GM12878 (cell line): Measurements from ENCODE around the gene STRBP. TPM values are rescaled to one million over a fixed set of nuclear protein-coding genes. Genes with fewer than 3 reads are reported as not detected.
A peak's percentile ranks its signal among the peaks of the same experiment; 100 is the strongest.

Source experiments
- ATAC-seq: fragments of 200-7000 bp; cut with Tn5 transposase; 3 replicates; pipeline ENCODE4 v1.9.1; 2020; ENCODE audit warnings: mild to moderate bottlenecking, moderate library complexity
- BruUV-seq: library from RNA; stranded (reverse); fragments of 400-500 nt; replicated peaks from 2 replicates; lab custom pipeline; 2021; lab: Mats Ljungman, UMichigan
- CTCF ChIA-PET: fragments of 300-600 bp; sonication (Branson Sonifier 250); formaldehyde crosslinking; extraction: SDS; loops from one replicate; lab custom pipeline; 2021; ENCODE audit warnings: inconsistent platforms; lab: Yijun Ruan, JAX
- POLR2A ChIA-PET: fragments of 350-600 bp; formaldehyde crosslinking; extraction: SDS; loops from one replicate; lab custom pipeline; 2021; ENCODE audit warnings: inconsistent platforms; lab: Charles Lee
- RAD21 ChIA-PET: fragments of 300-600 bp; sonication (Branson Sonifier 250); formaldehyde crosslinking; loops from one replicate; lab custom pipeline; 2023; ENCODE audit warnings: antibody characterized with exemption; ENCODE audit not compliant: unreplicated experiment; lab: Charles Lee
- SMC1A ChIA-PET: fragments of 300-600 bp; sonication (Branson Sonifier 250); formaldehyde crosslinking; loops from one replicate; lab custom pipeline; 2023; ENCODE audit not compliant: unreplicated experiment, uncharacterized antibody; lab: Charles Lee
- DNase-seq: peaks from one replicate; pipeline ENCODE4 v3.0.0-alpha.2; 2011; ENCODE audit warnings: low read depth, low spot score
- FAIRE-seq: peaks from 3 replicates; lab custom pipeline; 2011; peaks lifted over from hg19 to GRCh38; lab: Jason Lieb, UNC
- H2AFZ ChIP-seq: 2 replicates; pipeline ENCODE4 v1.6.0; 2011; ENCODE audit warnings: low read depth, low read length, control low read depth; ENCODE audit not compliant: control insufficient read depth
- H3K27ac ChIP-seq: 2 replicates; pipeline ENCODE4 v1.5.1; 2011; ENCODE audit warnings: control low read depth; ENCODE audit not compliant: control insufficient read depth, insufficient read depth
- H3K27me3 ChIP-seq, 2 experiments: replicated peaks in 1 of 2; 2 replicates each; pipeline versions ENCODE4 v1.6.0 to v1.6.1; 2011; ENCODE audit warnings: low read length in 1 of 2; ENCODE audit not compliant: control insufficient read depth in 2 of 2, insufficient read depth in 2 of 2
- H3K36me3 ChIP-seq, 2 experiments: 2 replicates each; pipeline ENCODE4 v1.5.1; 2011; ENCODE audit warnings: low read length in 1 of 2; ENCODE audit not compliant: control insufficient read depth in 2 of 2, insufficient read depth in 2 of 2
- H3K4me1 ChIP-seq: 2 replicates; pipeline ENCODE4 v1.6.1; 2011; ENCODE audit warnings: mild to moderate bottlenecking, low read length, moderate library complexity, mixed read lengths; ENCODE audit not compliant: control insufficient read depth, insufficient read depth
- H3K4me2 ChIP-seq: 2 replicates; pipeline ENCODE4 v1.6.0; 2011; ENCODE audit warnings: control low read depth; ENCODE audit not compliant: control insufficient read depth, insufficient read depth
- H3K4me3 ChIP-seq: fragments of 200-600 bp; sonication (generic); 2 replicates; pipeline ENCODE4 v1.5.1; 2016
- H3K79me2 ChIP-seq: 2 replicates; pipeline ENCODE4 v1.6.0; 2011; ENCODE audit warnings: low read length; ENCODE audit not compliant: control insufficient read depth, insufficient read depth
- H3K9ac ChIP-seq: 2 replicates; pipeline ENCODE4 v1.8.0; 2011; ENCODE audit warnings: low read length, control low read depth, mixed read lengths; ENCODE audit not compliant: control insufficient read depth, insufficient read depth
- H3K9me3 ChIP-seq: replicated peaks from 3 replicates; pipeline ENCODE4 v1.5.1; 2011; ENCODE audit warnings: mild to moderate bottlenecking, low read length; ENCODE audit not compliant: control insufficient read depth, insufficient read depth
- H4K20me1 ChIP-seq: 2 replicates; pipeline ENCODE4 v1.6.0; 2011; ENCODE audit not compliant: control insufficient read depth, insufficient read depth
- BMI1 ChIP-seq: fragments of 450-650 bp; IDR thresholded peaks from 2 replicates; pipeline ENCODE4 v1.6.1; 2016; ENCODE audit warnings: mild to moderate bottlenecking, moderate library complexity, borderline replicate concordance
- CBX3 ChIP-seq: fragments of 200-600 bp; sonication (generic); IDR thresholded peaks from 2 replicates; pipeline ENCODE4 v1.6.1; 2016; ENCODE audit warnings: low read depth, borderline replicate concordance
- FOS ChIP-seq: IDR thresholded peaks from 3 replicates; pipeline ENCODE4 v1.6.1; 2011; ENCODE audit warnings: borderline replicate concordance; ENCODE audit not compliant: insufficient read length; ENCODE audit errors: extremely low read depth
- GABPA ChIP-seq: IDR thresholded peaks from 2 replicates; pipeline ENCODE4 v1.6.1; 2014; ENCODE audit warnings: antibody characterized with exemption, low read depth, mild to moderate bottlenecking, inconsistent platforms
- RELB ChIP-seq: fragments of 450-650 bp; IDR thresholded peaks from 2 replicates; pipeline ENCODE4 v1.6.1; 2017; ENCODE audit warnings: low read depth, mild to moderate bottlenecking, moderate library complexity
- RUNX3 ChIP-seq: IDR thresholded peaks from 2 replicates; pipeline ENCODE4 v1.6.1; 2012; ENCODE audit warnings: low read length, inconsistent platforms
- SIX5 ChIP-seq: IDR thresholded peaks from 2 replicates; pipeline ENCODE4 v1.6.1; 2011; ENCODE audit warnings: mild to moderate bottlenecking, low read depth, low read length, moderate library complexity; ENCODE audit not compliant: severe bottlenecking
- TCF3 ChIP-seq: IDR thresholded peaks from 2 replicates; pipeline ENCODE4 v1.6.1; 2012; ENCODE audit warnings: low read depth, mild to moderate bottlenecking, low read length, borderline replicate concordance; ENCODE audit not compliant: insufficient read depth
- YBX1 ChIP-seq: fragments of 450-650 bp; IDR thresholded peaks from 2 replicates; pipeline ENCODE4 v1.6.1; 2016; ENCODE audit warnings: antibody characterized with exemption
- WGBS: methylation state at CpG from one replicate; pipeline ENCODE4 v1.1.6; 2016; ENCODE audit warnings: low lambda C conversion rate; ENCODE audit not compliant: insufficient replicate concordance, insufficient coverage; ENCODE audit errors: missing lambda C conversion rate; 5-methylcytosine and 5-hydroxymethylcytosine counted together
- in situ Hi-C: fragments of 300-500 bp; cut with MboI; formaldehyde crosslinking; loops from 9 replicates; pipeline ENCODE4 v1.14.3; 2018; ENCODE audit warnings: mixed read lengths
- intact Hi-C: fragments of 100-400 bp; cut with micrococcal nuclease; formaldehyde crosslinking; loops from one replicate; pipeline ENCODE4 v1.14.2; 2022; ENCODE audit not compliant: unreplicated experiment
- polyA plus RNA-seq, 11 experiments: library from polyadenylated mRNA; depleted of rRNA in 4 of 11; unstranded in 6 of 11; stranded (reverse) in 5 of 11; fragments of >200 nt; fragmentation: Nextera tagmentation in 4 of 11; fragmentation: Illumina TruSeq in 1 of 11; extraction: Ambion mirVana in 4 of 11; extraction: Trizol in 1 of 11; gene quantifications; 1 replicate in 1 of 11; 2 replicates in 10 of 11; pipeline versions ENCODE4 v1.2.1 to v1.2.3, GENCODE V29; 2011 to 2016; ENCODE audit warnings: inconsistent platforms in 2 of 11, missing spikeins in 2 of 11, low read depth in 1 of 11
- total RNA-seq, 4 experiments: library from RNA; depleted of rRNA in 3 of 4; stranded (reverse); fragments of >200 nt in 3 of 4; fragmentation: Illumina TruSeq in 1 of 4; extraction: Trizol in 1 of 4; gene quantifications; 2 replicates each; pipeline versions ENCODE4 v1.2.1 to v1.2.3, GENCODE V29; 2013 to 2021

STRBP gene
- total and polyA plus RNA-seq, 10 of the 15 experiments (the other 5 are each of a cell fraction or from before 2014, with no cell fraction given) = 31.0 to 96.8 (median 71.4) TPM

- no peaks in the 10 kb centered on the region; the same call in 2 of the 3 replicates for H3K9me3 ChIP-seq
- no peak overlapping the region for H3K27ac ChIP-seq
- peak; percentile 83 for FAIRE-seq
- TSS peak; percentile 61 for BruUV-seq
- 0 out of 4 replicates have a peak, but pooled peaks cover 0 to 6% of the 10 kb centered on the region in 2 experiments for H3K36me3 ChIP-seq
- in situ Hi-C loops = no loop called here
- peak; percentile 59 for ATAC-seq
- no peaks in the 10 kb centered on the region for H4K20me1 ChIP-seq
- no peak for DNase-seq
- intact Hi-C loops = no loop called here
- ChIA-PET SMC1A (interaction anchor here (1.2 to 8.5 kb wide), 6 partner anchors 17 to 79 kb away, joined by 3 to 83 read pairs (median 6); no protein-coding TSS in a partner anchor), POLR2A (interaction anchor here (0.6 to 0.8 kb wide), 2 partner anchors 33 to 332 kb away, joined by 3 to 4 read pairs; no protein-coding TSS in a partner anchor), RAD21 (interaction anchor here (1.0 to 1.9 kb wide), 5 partner anchors 14 to 85 kb away, joined by 3 to 12 read pairs (median 5); no protein-coding TSS in a partner anchor), CTCF (interaction anchor here (1.1 to 1.9 kb wide), 4 partner anchors 36 to 275 kb away, joined by 3 to 7 read pairs (median 4); no protein-coding TSS in a partner anchor)
- 93% methylated on average over 4 of the region's 4 CpGs for WGBS
- H3K79me2 ChIP-seq = peaks cover 71% of the 10 kb centered on the region
- H3K4me2 ChIP-seq = peak overlapping the region; percentile 70
- no peak for TF ChIP-seq BMI1
- TF ChIP-seq FOS = no peak
- no peak for TF ChIP-seq RELB
- no peak for TF ChIP-seq YBX1
- TF ChIP-seq RUNX3 = no peak
- no peak for TF ChIP-seq SIX5
- no peak for TF ChIP-seq CBX3
- no peak for TF ChIP-seq GABPA
- no peak for TF ChIP-seq TCF3
- no peak overlapping the region for H3K9ac ChIP-seq
- H3K4me1 ChIP-seq = peaks cover 30% of the 10 kb centered on the region
- H3K27me3 ChIP-seq = no peaks in the 10 kb centered on the region
- H2AFZ ChIP-seq = no peak overlapping the region
- H3K4me3 ChIP-seq = peak overlapping the region; percentile 83
Observed at GRCh38 chr9:123265833-123266232, 2.6 kb downstream of the STRBP start.
